Testis (tissue), 3 donors: ENCODE measurements around the gene LBH. TPM values are rescaled to one million over a fixed set of nuclear protein-coding genes. Genes with fewer than 3 reads are reported as not detected.

Experiments
- DNase-seq: peaks from one replicate; pipeline ENCODE4 v3.0.0-alpha.2; 2019
- H3K27ac ChIP-seq, 2 donors: fragments of 200-600 bp; sonication (generic); one replicate each; pipeline ENCODE4 v1.5.1; 2019
- H3K27me3 ChIP-seq: fragments of 200-600 bp; sonication (generic); one replicate; pipeline ENCODE4 v1.5.1; 2019
- H3K36me3 ChIP-seq: fragments of 200-600 bp; sonication (generic); one replicate; pipeline ENCODE4 v1.5.1; 2017; ENCODE audit warnings: low read depth; ENCODE audit errors: missing control alignments
- H3K4me1 ChIP-seq: fragments of 200-600 bp; sonication (generic); one replicate; pipeline ENCODE4 v1.5.1; 2019
- H3K4me3 ChIP-seq, 2 donors: fragments of 200-600 bp; sonication (generic); one replicate each; pipeline ENCODE4 v1.5.1; 2017 to 2019
- H3K9me3 ChIP-seq: fragments of 200-600 bp; sonication (generic); one replicate; pipeline ENCODE4 v1.5.1; 2017
- CTCF ChIP-seq, 3 experiments: fragments of 450-650 bp in 2 of 3; fragments of 200-600 bp in 1 of 3; sonication (generic) in 1 of 3; IDR thresholded peaks; one replicate each; pipeline ENCODE4 v1.5.1; 2016 to 2019; ENCODE audit warnings: antibody characterized with exemption in 3 of 3, mild to moderate bottlenecking in 2 of 3, moderate library complexity in 1 of 3
- POLR2A ChIP-seq: fragments of 450-650 bp; IDR thresholded peaks from one replicate; pipeline ENCODE4 v1.6.1; 2017; ENCODE audit warnings: antibody characterized with exemption, mild to moderate bottlenecking, moderate library complexity
- WGBS, 2 donors: methylation state at CpG; one replicate each; pipeline ENCODE4 v1.1.5; 2018; 5-methylcytosine and 5-hydroxymethylcytosine counted together
- intact Hi-C: fragments of 100-400 bp; cut with DNase I; formaldehyde crosslinking; loops from one replicate; pipeline ENCODE4 v1.15.1; 2023; ENCODE audit warnings: low total_unique reads
- polyA plus RNA-seq: library from polyadenylated mRNA; stranded (reverse); fragments of 350-450 nt; fragmentation: Illumina TruSeq; extraction: RNeasy Lipid Tissue Mini Kit (QIAGEN cat#74804); gene quantifications from one replicate; pipeline ENCODE4 v1.2.3, GENCODE V29; 2014; ENCODE audit warnings: low read depth, low replicate concordance; ENCODE audit not compliant: insufficient read depth
- total RNA-seq, 2 donors: library from RNA; depleted of rRNA; stranded (reverse); fragments of >200 nt; gene quantifications; one replicate each; pipeline ENCODE4 v1.2.3, GENCODE V29; 2016

The LBH gene
- total and polyA plus RNA-seq, 3 donors from 2014 or later = 23.9 to 32.1 (median 25.7) TPM

- Histone ChIP-seq H3K36me3 (no peaks in the 10 kb centered on the region), H3K27ac (peak overlapping the region in 1 of 2 donors; percentile 60), H3K4me3 (no peak overlapping the region), H3K9me3 (no peaks in the 10 kb centered on the region), H3K4me1 (peaks cover 17% of the 10 kb centered on the region), H3K27me3 (no peaks in the 10 kb centered on the region)
- no peak for TF ChIP-seq POLR2A
- TF ChIP-seq CTCF (IDR thresholded peaks at IDR 0.05) = peak; percentile 73 to 97 (median 92)
- WGBS, 2 donors = 45 to 52% methylated on average over 11 of the region's 11 CpGs
- peak; percentile 75 for DNase-seq
- intact Hi-C loops = loop anchor here (10.0 kb wide), 1 partner anchor 465 kb away; no protein-coding TSS in a partner anchor
Measured at GRCh38 chr2:30239308-30239985, 8.1 kb downstream of the LBH start.

- peak; percentile 37 for DNase-seq
- Histone ChIP-seq H3K27ac (peak overlapping the region in 1 of 2 donors; percentile 60), H3K36me3 (no peaks in the 10 kb centered on the region), H3K27me3 (no peaks in the 10 kb centered on the region), H3K4me1 (peaks cover 17% of the 10 kb centered on the region), H3K4me3 (no peak overlapping the region), H3K9me3 (no peaks in the 10 kb centered on the region)
- 70 to 71% methylated on average over 12 of the region's 12 CpGs for WGBS, 2 donors
- no peak for TF ChIP-seq POLR2A
- no peak for TF ChIP-seq CTCF (IDR thresholded peaks at IDR 0.05)
- intact Hi-C loops = loop anchor here (10.0 kb wide), 1 partner anchor 465 kb away; no protein-coding TSS in a partner anchor
Measured at GRCh38 chr2:30239986-30240752, 8.8 kb downstream of the LBH start.

GRCh38 chr2:30243231-30243630 is 11.9 kb downstream of the LBH start:
- H3K36me3 ChIP-seq = no peaks in the 10 kb centered on the region
- WGBS, 2 donors = 96 to 98% methylated on average over 3 of the region's 3 CpGs
- H3K4me3 ChIP-seq = no peak overlapping the region
- H3K9me3 ChIP-seq = no peaks in the 10 kb centered on the region
- TF ChIP-seq POLR2A = no peak
- no peak for TF ChIP-seq CTCF (IDR thresholded peaks at IDR 0.05)
- no peak overlapping the region for H3K27ac ChIP-seq
- H3K4me1 ChIP-seq = peaks cover 13% of the 10 kb centered on the region
- intact Hi-C loops = no loop called here
- H3K27me3 ChIP-seq = no peaks in the 10 kb centered on the region
- DNase-seq = no peak

GRCh38 chr2:30245364-30245763 is 14.0 kb downstream of the LBH start:
- Histone ChIP-seq H3K9me3 (no peaks in the 10 kb centered on the region), H3K4me1 (peaks cover 6% of the 10 kb centered on the region), H3K27me3 (no peaks in the 10 kb centered on the region), H3K4me3 (no peak overlapping the region), H3K27ac (no peak overlapping the region), H3K36me3 (no peaks in the 10 kb centered on the region)
- WGBS, 2 donors = 90 to 93% methylated on average over 5 of the region's 5 CpGs
- TF ChIP-seq CTCF (IDR thresholded peaks at IDR 0.05) (no peak), POLR2A (no peak)
- no peak for DNase-seq
- intact Hi-C loops = no loop called here
